NCI-H2171 treated with DMSO at 0.1 percent for 48 hours (cell line): ENCODE measurements around the gene KLHL29.

ENCODE experiments used
- DNase-seq: peaks from one replicate; lab custom pipeline; 2025; lab: John Stamatoyannopoulos, UW

The KLHL29 gene

GRCh38 chr2:23513245-23513871, 128.4 kb downstream of the KLHL29 start:
- no peak for DNase-seq

DNA sequence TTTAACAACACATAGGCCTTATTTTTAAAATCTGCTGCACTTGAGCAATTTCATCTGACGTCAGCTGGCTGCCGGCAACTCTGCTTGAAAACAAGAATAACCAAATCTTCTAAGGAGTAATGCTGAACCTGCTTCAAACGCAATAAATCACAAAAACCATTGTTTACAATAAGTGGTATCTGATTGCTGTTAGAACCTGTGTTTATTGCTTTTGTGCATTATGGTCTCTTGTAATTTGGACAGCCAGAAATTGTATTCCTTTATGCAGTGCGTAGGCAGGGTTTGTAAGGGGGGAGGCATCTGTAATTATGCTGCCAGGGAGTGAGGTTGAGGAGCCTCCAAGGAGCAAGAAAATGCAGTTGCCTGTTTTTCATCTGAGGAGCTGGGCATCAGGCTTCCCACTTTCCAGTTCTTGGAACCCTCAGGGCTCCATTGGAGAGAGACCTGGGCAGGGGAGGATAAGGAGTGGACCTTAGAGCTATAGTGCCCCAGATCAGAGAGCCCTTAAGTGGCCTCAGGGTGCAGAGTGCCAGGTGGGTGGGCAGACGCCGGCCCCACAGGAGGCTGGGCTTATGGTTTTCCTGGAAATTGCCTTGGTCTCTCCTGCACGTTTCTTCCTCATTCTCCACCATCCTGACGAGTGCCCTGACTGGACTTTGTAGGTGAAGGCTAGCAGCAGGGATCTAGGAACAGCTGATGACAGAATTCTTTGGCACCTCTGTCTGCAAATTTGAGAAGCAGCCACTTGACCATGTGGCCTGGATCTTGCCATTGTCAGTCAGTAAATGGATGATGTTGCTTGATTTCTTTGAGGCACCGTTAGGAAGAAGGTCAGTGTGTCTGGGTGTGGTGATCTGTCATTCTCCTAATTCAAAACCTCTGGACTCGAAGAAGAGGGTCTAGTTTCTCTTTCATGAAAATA, 129.2 kb downstream of the KLHL29 start:
- no peak for DNase-seq

DNA sequence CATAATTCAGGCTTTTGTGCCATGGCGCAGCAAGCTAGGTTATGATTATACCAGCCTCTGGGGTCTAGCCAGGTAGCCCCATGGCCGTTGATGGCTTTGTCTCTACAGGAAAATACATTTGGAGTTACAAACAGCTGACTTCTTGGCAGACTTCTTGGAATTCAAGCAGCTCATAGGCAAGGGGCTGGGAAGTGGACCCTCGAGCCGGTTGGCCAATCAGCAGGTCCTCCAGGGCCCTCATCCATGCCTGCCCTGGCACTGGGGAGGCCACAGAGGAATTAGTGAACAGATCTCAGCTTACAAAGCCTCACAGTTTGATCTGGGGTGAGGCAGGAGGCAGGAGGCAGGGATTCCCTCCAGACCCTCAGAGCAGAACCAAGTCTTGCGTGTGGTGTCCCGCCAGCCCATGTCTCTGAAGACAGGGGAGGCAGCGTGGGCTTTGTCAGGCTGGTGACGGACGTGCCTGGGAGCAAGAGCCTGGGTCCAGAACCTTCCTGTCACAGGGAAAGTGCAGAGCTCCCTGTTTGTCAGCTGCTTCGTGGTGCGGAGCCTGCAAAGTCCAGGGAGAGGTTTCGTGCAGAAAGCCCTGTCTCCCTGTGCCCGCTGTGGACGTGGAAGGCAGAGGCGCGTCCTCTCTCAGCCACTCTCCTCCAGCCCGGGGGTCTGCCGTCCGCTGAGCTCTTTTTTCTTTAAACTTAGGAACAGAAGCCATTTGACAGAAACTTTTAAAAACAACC, 131.7 kb downstream of the KLHL29 start:
- DNase-seq, result no peak

DNA sequence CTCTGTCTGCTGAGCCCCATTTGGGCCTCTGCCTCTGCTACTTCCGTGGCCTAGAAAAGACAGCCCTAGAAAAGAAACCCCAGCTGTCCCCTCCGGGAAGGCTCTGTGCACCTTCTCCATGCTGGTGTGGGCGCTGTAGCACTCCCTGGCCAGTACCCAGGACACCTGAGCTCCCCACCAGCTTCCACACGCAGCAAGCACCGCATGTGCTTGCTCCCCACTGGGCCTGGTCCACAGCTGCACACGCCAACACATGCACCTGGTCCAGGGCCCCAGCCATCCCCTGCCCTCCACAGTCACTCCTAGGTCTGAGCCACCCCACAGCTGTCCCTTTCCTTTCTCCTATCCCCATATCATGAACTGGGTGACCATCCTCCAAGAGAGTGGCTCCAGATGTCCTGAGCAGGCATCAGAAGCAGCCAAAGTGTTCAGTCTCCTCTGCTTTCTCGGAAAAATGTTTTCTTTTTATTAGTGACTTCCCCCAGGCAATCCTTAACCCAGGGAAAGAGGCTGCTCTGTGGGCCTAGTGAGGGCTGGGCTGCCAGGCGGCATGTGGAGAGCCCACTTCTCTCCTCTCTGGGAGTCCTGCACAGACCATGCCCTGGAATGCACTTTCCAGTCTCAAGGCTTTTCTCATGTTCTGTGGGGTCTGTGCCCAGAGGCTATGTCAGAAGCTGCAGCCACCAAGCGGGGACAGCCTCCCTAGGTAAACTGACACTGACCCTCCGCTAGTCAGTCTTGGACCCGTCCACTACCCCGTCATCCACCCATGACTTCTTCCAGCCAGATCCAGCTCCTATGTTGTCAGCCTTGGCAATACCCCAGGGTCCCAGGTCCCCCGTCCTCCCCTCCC, 133.7 kb downstream of the KLHL29 start:
- no peak for DNase-seq

DNA sequence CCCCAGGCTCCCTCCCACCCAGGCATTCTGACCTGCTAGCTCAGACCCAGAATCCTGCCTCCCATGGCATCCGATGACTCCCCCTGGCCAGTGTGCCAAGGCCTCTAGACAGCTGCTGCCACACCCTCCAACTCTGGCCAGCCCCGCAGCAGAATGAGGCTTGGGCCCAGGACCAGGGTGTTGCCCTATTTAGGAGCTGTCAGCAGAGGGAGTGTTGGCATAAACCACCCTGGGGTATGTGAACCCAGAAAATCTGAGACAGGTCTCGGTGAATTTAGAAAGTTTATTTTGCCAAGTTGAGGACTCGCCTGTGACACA, 134.3 kb downstream of the KLHL29 start:
- DNase-seq, result no peak

DNA sequence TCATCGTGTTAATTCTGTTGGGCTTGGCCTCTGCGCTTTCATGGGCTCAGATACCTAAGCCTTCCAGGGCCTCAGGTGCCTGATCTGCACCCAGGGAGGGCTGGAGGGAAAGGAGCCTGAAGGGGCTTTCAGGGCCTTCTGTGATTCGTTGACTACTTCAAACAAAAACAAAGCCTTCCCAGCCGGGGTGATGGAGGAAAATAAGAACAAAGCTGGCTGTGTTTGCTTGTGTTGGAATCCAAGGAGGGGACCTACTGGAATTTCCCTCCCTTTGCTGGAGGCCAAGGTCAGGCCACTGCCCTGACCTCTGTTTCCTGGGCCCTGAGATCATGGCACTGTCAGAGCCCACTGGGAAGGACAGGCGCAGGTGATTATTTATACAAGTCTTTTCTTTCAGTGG, 135.3 kb downstream of the KLHL29 start:
- no peak for DNase-seq

GRCh38 chr2:23521060-23521459, 136.1 kb downstream of the KLHL29 start:
- DNase-seq, result no peak

- no peak for DNase-seq
Measured at GRCh38 chr2:23522726-23523372, 137.9 kb downstream of the KLHL29 start.

DNA sequence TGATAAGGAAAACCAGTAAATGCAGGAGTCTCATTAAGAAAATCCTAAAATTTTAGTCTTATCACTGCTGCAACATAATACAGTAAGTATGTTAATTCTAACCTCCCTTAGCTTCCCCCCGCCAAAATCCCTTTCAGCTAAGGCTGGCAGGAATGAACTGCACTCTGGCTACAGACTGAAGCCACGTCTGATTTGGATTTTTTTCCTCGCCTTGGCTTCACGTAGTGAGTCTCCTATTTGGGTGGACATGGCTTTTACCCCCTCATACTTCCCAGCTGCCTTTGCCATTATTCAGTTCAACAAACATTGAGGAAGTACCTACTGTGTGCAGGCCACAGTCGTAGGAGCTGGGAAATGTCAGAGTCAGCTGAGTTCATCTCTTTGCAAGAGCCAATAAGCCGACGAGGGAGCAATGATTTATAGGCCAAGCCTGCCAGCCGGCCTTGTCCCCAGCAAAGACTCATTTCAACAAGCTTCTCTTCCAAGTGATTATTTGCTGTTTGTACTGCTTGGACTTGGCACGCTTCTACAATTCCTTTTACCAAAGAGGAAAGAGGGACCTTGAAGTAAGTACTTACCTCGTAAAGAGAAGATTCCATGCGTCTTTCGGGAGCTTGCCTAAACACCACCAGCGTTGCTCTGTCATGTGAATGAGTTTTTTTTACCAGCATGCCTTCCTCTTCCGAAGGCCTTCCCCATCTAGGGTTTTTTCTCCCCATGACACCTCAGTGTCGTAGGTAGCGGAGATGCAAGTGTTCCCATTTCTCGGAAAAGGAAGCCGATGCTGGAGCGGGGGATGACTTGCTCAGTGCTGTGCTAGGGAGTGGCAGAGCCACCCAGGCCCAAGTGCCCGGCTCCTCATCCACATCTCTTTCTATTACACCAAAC, 138.6 kb downstream of the KLHL29 start:
- DNase-seq, result no peak

- DNase-seq, result peak; percentile 22
Measured at GRCh38 chr2:23524261-23524706, 139.3 kb downstream of the KLHL29 start.

- no peak for DNase-seq
Measured at GRCh38 chr2:23525137-23525765, 140.3 kb downstream of the KLHL29 start.

DNA sequence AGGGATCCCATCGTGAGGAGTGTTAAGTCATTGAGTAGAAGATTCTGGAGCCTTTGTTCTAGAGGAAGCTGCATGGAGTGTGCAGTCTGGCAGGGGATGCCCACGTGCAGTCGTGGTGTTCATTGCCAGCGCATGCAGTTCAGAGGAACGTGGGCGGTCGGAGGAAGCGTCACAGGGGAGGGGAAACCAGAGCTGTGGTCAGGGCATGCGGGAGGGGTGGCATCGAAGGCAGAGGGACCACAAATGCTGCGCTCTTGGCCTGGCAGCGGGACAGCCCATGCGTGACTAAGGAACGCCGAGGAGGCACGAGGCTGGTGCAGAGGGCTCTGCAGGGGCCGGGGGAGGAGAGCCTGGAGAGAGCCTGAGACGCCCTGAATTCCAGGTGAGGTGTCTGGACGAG, 141.1 kb downstream of the KLHL29 start:
- DNase-seq, result no peak

DNA sequence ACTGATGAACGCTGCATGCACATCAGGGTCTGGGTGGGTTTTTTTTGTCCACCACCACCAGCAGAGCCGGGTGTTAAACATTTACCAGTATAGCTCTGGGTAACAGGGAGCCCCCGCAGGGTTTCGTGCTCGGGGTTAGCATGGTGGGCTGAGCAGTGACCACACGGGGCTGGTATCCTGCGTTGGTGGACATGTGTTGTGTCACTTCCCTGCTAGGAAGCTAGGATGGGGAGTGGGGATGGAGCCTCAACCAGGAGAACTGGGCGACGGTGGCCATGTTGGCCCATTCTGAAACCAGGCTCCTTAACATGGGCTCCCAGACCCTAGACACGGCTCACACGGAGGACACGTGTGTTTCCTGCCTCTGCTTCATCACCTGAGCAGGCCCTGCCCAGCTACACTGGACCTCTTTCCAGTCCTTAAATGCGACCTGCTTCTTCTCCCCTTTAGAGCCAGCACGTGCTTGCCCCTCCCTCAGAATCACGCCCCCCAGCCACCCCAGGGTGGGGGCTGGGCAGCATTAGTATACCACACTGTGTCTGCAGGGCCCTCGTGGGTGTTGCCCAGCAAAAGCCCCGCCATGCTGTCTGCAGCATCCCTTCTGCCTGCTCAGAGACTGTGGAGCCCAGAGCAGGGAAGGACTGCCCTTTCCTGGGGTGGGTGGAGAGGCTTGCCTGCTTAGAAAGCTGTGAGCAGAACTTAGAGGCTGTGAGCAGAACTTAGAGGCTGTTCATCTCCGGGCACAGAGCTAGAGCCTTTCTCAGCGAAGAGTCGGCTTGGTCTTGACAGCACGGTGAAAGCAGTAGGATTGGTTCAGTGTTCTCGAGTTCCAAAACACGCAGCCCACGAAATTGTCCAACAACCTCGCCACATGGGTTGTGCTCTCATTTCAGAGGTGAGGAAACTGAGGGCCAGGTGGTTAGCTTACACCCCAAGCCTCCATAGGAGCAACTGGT, 142.1 kb downstream of the KLHL29 start:
- no peak for DNase-seq

DNA sequence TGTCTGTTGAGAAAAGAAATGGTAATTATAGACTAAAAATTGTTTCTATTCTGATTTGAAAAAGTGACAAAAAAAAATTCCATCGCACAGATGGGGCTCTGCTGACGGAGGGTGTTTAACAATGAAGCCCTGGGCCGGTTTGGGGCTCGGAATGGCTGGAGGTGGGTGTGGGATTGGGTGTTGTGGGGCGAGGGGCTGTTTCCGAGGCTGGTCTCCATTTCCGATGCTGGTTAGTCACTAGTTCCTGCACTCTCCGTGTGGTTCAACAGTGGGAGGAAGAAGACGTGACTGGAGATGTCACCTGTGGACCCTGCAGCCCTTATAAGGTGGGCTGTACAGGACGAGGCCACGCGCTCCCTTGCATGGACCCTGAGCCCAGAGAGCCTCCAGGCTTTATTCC, 143.2 kb downstream of the KLHL29 start:
- no peak for DNase-seq

GRCh38 chr2:23528690-23529089, 143.7 kb downstream of the KLHL29 start:
- no peak for DNase-seq

DNA sequence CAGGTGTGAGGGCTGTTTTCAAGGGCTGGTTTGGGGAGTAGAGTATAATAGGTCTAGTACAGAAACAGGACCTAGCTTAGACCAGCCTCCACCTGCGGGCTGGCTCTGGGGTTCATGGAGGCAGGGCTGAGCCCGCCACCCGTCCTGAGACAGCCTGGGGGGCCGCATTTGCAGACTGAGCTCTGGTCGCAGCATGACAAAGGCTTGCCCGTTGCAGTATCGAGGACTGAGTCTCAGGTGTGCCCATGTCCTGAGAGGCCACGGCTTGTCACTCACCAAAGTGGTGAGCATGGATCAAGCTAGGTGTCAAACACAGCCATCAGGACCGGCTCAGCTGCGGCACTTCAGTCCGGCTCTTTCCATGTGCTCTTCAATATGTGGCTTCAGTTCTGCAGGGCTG, 144.7 kb downstream of the KLHL29 start:
- DNase-seq, result no peak

DNA sequence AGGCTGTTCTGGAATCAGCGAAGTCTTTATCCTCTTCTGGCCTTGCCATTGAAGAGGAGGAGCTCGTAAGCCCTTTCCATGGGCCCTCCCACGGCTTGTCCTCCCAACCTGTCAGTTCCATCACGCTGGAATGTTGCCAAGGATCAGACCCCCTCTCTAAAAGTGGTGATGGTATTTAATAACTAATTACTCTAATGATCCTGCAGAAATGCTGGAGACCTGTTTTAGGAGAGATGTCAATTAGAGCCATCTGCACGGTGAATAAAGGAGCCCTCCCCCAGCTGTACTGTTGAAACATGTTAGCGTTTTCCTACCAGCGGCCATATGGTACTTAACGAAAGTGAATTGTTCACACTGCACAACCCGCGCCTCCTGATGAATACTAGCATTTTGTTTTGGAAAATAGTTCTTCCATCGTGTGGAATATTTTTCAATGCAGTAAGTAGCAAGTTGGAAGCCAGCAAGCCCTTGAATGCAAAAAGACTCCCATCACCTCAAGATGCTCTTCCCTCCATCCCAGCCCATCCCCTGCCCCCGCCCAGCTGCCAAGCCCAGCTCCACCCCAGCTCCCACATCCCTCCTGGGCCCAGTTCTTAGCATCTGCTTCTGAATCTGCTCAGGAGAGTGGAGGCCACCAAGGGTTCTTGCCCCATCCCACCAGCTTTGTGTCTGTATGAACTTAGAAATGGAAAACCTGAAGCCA, 145.4 kb downstream of the KLHL29 start:
- DNase-seq, result peak; percentile 100

GRCh38 chr2:23530909-23531276, 145.9 kb downstream of the KLHL29 start:
- peak; percentile 82 for DNase-seq
